ENCODE measurements around the gene MSI1. TPM values are rescaled to one million over a fixed set of nuclear protein-coding genes. Genes with fewer than 3 reads are reported as not detected.

Gene MSI1
- total RNA-seq, 1 donor from 2014 or later = 3.6 TPM

GRCh38 chr12:120366845-120367232 lies 2.1 kb downstream of the MSI1 start:
- no peaks in the 10 kb centered on the region for H3K36me3 ChIP-seq (ENCODE audit: control insufficient read depth, insufficient read depth, low read length)
- H3K27me3 ChIP-seq (ENCODE audit: control insufficient read depth, insufficient read depth, low read length) = peaks cover 23% of the 10 kb centered on the region

GRCh38 chr12:120366341-120366705 lies 2.6 kb downstream of the MSI1 start:
- no peak for TF ChIP-seq CTCF (IDR thresholded peaks at IDR 0.05; ENCODE audit: insufficient read depth, low read length, poor library complexity, severe bottlenecking)
- Histone ChIP-seq H3K27me3 (ENCODE audit: control insufficient read depth, insufficient read depth, low read length) (peaks cover 22% of the 10 kb centered on the region), H3K4me3 (ENCODE audit: low read depth, low read length) (no peak overlapping the region), H3K36me3 (ENCODE audit: control insufficient read depth, insufficient read depth, low read length) (no peaks in the 10 kb centered on the region)
- DNase-seq (ENCODE audit: low read depth) = no peak

More at GRCh38 chr12:120366845-120367232, 2.1 kb downstream of the MSI1 start:
- no peak for TF ChIP-seq CTCF (IDR thresholded peaks at IDR 0.05; ENCODE audit: insufficient read depth, low read length, poor library complexity, severe bottlenecking)
- H3K4me3 ChIP-seq (ENCODE audit: low read depth, low read length) = no peak overlapping the region
- no peak for DNase-seq (ENCODE audit: low read depth)

GRCh38 chr12:120365675-120366340 lies 3.2 kb downstream of the MSI1 start:
- no peaks in the 10 kb centered on the region for H3K36me3 ChIP-seq (ENCODE audit: control insufficient read depth, insufficient read depth, low read length)
- H3K27me3 ChIP-seq (ENCODE audit: control insufficient read depth, insufficient read depth, low read length) = peaks cover 17% of the 10 kb centered on the region
- TF ChIP-seq CTCF (IDR thresholded peaks at IDR 0.05; ENCODE audit: insufficient read depth, low read length, poor library complexity, severe bottlenecking) = no peak
- no peak overlapping the region for H3K4me3 ChIP-seq (ENCODE audit: low read depth, low read length)
- DNase-seq (ENCODE audit: low read depth) = no peak

GRCh38 chr12:120364487-120364886 lies 4.5 kb downstream of the MSI1 start:
- peaks cover 4% of the 10 kb centered on the region for H3K27me3 ChIP-seq (ENCODE audit: control insufficient read depth, insufficient read depth, low read length)
- H3K36me3 ChIP-seq (ENCODE audit: control insufficient read depth, insufficient read depth, low read length) = no peaks in the 10 kb centered on the region
- H3K4me3 ChIP-seq (ENCODE audit: low read depth, low read length) = no peak overlapping the region
- no peak for TF ChIP-seq CTCF (IDR thresholded peaks at IDR 0.05; ENCODE audit: insufficient read depth, low read length, poor library complexity, severe bottlenecking)
- no peak for DNase-seq (ENCODE audit: low read depth)

- no peak for TF ChIP-seq CTCF (IDR thresholded peaks at IDR 0.05; ENCODE audit: insufficient read depth, low read length, poor library complexity, severe bottlenecking)
- Histone ChIP-seq H3K4me3 (ENCODE audit: low read depth, low read length) (no peak overlapping the region), H3K27me3 (ENCODE audit: control insufficient read depth, insufficient read depth, low read length) (peaks cover 2% of the 10 kb centered on the region), H3K36me3 (ENCODE audit: control insufficient read depth, insufficient read depth, low read length) (no peaks in the 10 kb centered on the region)
- no peak for DNase-seq (ENCODE audit: low read depth)
These were observed 5.6 kb downstream of the MSI1 start for GRCh38 chr12:120363274-120363855.
